GM12875 (cell line): ENCODE measurements around the gene TMEM184A.

Experiments
- H3K4me3 ChIP-seq: one replicate; pipeline ENCODE4 v1.5.1; 2011; ENCODE audit warnings: low read depth, low read length, control low read depth
- TF ChIP-seq, protein P1 (sequence below): IDR thresholded peaks from 2 replicates; pipeline ENCODE4 v1.5.1; 2011; ENCODE audit warnings: low read depth, mild to moderate bottlenecking, control low read depth, inconsistent platforms, low read length, moderate library complexity, borderline replicate concordance; ENCODE audit not compliant: insufficient read depth

The TMEM184A gene

GRCh38 chr7:1496531-1497292, 59.3 kb downstream of the TMEM184A start:
- TF ChIP-seq, protein P1, sequence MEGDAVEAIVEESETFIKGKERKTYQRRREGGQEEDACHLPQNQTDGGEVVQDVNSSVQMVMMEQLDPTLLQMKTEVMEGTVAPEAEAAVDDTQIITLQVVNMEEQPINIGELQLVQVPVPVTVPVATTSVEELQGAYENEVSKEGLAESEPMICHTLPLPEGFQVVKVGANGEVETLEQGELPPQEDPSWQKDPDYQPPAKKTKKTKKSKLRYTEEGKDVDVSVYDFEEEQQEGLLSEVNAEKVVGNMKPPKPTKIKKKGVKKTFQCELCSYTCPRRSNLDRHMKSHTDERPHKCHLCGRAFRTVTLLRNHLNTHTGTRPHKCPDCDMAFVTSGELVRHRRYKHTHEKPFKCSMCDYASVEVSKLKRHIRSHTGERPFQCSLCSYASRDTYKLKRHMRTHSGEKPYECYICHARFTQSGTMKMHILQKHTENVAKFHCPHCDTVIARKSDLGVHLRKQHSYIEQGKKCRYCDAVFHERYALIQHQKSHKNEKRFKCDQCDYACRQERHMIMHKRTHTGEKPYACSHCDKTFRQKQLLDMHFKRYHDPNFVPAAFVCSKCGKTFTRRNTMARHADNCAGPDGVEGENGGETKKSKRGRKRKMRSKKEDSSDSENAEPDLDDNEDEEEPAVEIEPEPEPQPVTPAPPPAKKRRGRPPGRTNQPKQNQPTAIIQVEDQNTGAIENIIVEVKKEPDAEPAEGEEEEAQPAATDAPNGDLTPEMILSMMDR: no peak
- no peak overlapping the region for H3K4me3 ChIP-seq

DNA sequence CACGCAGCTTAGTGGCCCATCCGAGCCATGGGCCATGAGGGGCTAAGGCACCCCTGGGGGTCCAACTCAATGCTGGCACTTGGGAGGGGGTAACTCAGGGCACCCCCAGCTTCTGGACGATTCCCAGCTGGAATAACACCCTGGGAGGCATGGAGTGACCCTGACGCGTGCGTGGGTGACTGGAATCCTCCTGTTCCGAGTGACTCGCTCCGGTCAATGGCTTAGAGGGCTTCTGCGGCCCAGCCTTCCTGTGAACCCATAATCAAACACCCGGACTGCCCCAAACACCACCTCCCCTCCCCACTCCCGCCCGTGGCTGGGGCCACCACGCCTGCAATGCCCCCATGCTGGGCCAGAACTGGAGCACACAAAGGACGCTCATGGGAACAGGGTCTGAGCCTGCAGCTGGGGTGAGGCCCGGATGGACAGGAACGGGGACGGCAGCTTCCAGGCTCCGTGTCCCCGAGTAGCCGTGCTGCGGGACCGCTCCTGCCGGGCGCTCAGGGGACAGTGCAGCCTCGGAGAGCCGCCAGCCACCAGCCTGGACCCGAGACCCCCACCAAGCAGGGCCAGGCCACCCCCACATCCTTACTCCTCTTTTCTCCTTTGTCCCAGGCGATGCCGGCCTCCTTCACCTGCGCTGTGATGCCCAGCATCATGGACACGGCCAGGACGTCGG, 60.3 kb downstream of the TMEM184A start:
- H3K4me3 ChIP-seq: no peak overlapping the region
- TF ChIP-seq, protein P1: no peak

GRCh38 chr7:1494866-1495563, 61.0 kb downstream of the TMEM184A start:
- no peak overlapping the region for H3K4me3 ChIP-seq
- TF ChIP-seq, protein P1: no peak

GRCh38 chr7:1494447-1494846, 61.6 kb downstream of the TMEM184A start:
- TF ChIP-seq, protein P1: no peak

GRCh38 chr7:1493571-1493970, 62.4 kb downstream of the TMEM184A start:
- H3K4me3 ChIP-seq: no peak overlapping the region
- TF ChIP-seq, protein P1: no peak

More at GRCh38 chr7:1494447-1494846, 61.6 kb downstream of the TMEM184A start:
- no peak overlapping the region for H3K4me3 ChIP-seq

DNA sequence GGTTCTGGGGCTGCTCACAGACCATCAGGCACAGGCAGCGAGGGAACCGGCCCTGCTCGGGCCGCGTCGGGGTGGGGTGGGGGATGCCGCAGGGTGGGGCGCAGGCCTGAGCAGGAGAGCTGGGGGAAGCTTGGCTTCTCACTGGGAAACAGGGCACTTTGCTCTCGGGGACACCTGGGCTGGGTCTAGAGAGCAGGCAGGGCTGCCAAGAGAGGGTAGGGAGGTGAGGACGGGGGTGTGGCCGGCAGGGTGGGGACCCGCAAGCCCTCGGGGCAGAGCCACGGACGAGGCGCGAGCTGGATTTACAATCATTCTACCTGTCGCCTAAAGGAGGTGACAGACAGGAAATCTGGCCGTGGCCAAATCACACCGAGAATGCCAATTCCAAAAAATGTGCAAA, 62.9 kb downstream of the TMEM184A start:
- H3K4me3 ChIP-seq: no peak overlapping the region
- TF ChIP-seq, protein P1: no peak
